Fibroblast of skin of left quadriceps (primary cell): ENCODE data around the gene TAT.
"Not testable (repeated sequence)": the region's sequence is repeated elsewhere in the genome, so short reads cannot be mapped to it uniquely, and the experiment has no call there.

Experiments used
- DNase-seq, 2 experiments: peaks; one replicate each; pipeline ENCODE4 v3.0.0-alpha.2; 2013; ENCODE audit warnings: low read depth in 2 of 2

The TAT gene

GRCh38 chr16:71584543-71585317 lies 7.8 kb upstream of the TAT start:
- no peak for DNase-seq

GRCh38 chr16:71582553-71582848 lies 5.6 kb upstream of the TAT start:
- DNase-seq: not testable (repeated sequence)

GRCh38 chr16:71574702-71575101 lies 2.2 kb downstream of the TAT start:
- DNase-seq: no peak

- DNase-seq: no peak
Measured at GRCh38 chr16:71573387-71574094, 3.4 kb downstream of the TAT start.

GRCh38 chr16:71572497-71573116 lies 4.3 kb downstream of the TAT start:
- no peak for DNase-seq

- DNase-seq: no peak
Measured at GRCh38 chr16:71570144-71570543, 6.7 kb downstream of the TAT start.

GRCh38 chr16:71569621-71570020 lies 7.3 kb downstream of the TAT start:
- DNase-seq: no peak

- no peak for DNase-seq
Measured at GRCh38 chr16:71568551-71568950, 8.3 kb downstream of the TAT start.

GRCh38 chr16:71567931-71568330 lies 9.0 kb downstream of the TAT start:
- DNase-seq: no peak

- no peak for DNase-seq
Measured at GRCh38 chr16:71565812-71566700, 10.8 kb downstream of the TAT start.

GRCh38 chr16:71564335-71564967 lies 12.4 kb downstream of the TAT start:
- DNase-seq: no peak

- no peak for DNase-seq
Measured at GRCh38 chr16:71562552-71562951, 14.3 kb downstream of the TAT start.

- not testable (repeated sequence) for DNase-seq
Measured at GRCh38 chr16:71561886-71562285, 15.0 kb downstream of the TAT start.

GRCh38 chr16:71559855-71560254 lies 17.0 kb downstream of the TAT start:
- DNase-seq: no peak

- no peak for DNase-seq
Measured at GRCh38 chr16:71557954-71558582, 18.8 kb downstream of the TAT start.

- no peak for DNase-seq
Measured at GRCh38 chr16:71557299-71557698, 19.6 kb downstream of the TAT start.

- no peak for DNase-seq
Measured at GRCh38 chr16:71555230-71555891, 21.5 kb downstream of the TAT start.

GRCh38 chr16:71552698-71553503 lies 24.0 kb downstream of the TAT start:
- DNase-seq: no peak

- no peak for DNase-seq
Measured at GRCh38 chr16:71547168-71547567, 29.7 kb downstream of the TAT start.

GRCh38 chr16:71542377-71542776 lies 34.5 kb downstream of the TAT start:
- DNase-seq: no peak
